ENCODE measurements around the gene ADCY9. TPM values are rescaled to one million over a fixed set of nuclear protein-coding genes. Genes with fewer than 3 reads are reported as not detected.

The ADCY9 gene
- polyA plus RNA-seq, 1 donor (not counting 4 experiments of a cell fraction or from before 2014, with no cell fraction given) = 3.0 TPM

- FAIRE-seq = no peak
- Histone ChIP-seq H3K4me1 (ENCODE audit: control insufficient read depth, extremely low read depth, insufficient read depth, low read length) (no peaks in the 10 kb centered on the region), H3K36me3 (ENCODE audit: control insufficient read depth in 2 of 2, extremely low read depth in 1 of 2, insufficient read depth in 2 of 2, low read length in 2 of 2) (peaks cover 0 to 6% of the 10 kb centered on the region in 2 experiments), H3K27ac (ENCODE audit: control insufficient read depth, insufficient read depth, low read length) (no peak overlapping the region), H3K9me1 (ENCODE audit: control insufficient read depth, extremely low read depth, insufficient read depth, low read length) (no peaks in the 10 kb centered on the region), H3K79me2 (ENCODE audit: control insufficient read depth, insufficient read depth, low read length) (no peaks in the 10 kb centered on the region), H2AFZ (ENCODE audit: control insufficient read depth, low read length) (no peak overlapping the region), H3K27me3 (ENCODE audit: control insufficient read depth, extremely low read depth, insufficient read depth, low read length) (no peaks in the 10 kb centered on the region), H4K20me1 (ENCODE audit: control insufficient read depth, extremely low read depth, insufficient read depth, low read length) (no peaks in the 10 kb centered on the region), H3K4me3 (ENCODE audit: control insufficient read depth in 2 of 3, extremely low read depth in 1 of 3, insufficient read depth in 2 of 3, low read depth in 1 of 3, low read length in 3 of 3) (no peak overlapping the region), H3K9me3 (ENCODE audit: control insufficient read depth, low read depth, low read length) (no peaks in the 10 kb centered on the region), H3K4me2 (ENCODE audit: control insufficient read depth, extremely low read depth, insufficient read depth, low read depth, low read length) (no peak overlapping the region), H3K9ac (ENCODE audit: control insufficient read depth, extremely low read depth, insufficient read depth, low read length) (no peak overlapping the region)
- no peak for TF ChIP-seq CTCF (optimal IDR thresholded peaks at IDR 0.05 in 1 of 3, IDR thresholded peaks at IDR 0.05 in 1 of 3, conservative IDR thresholded peaks at IDR 0.05 in 1 of 3; ENCODE audit: extremely low read depth in 1 of 3, insufficient read depth in 2 of 3, low read length in 3 of 3)
- no peak for TF ChIP-seq EZH2 (IDR thresholded peaks at IDR 0.05; ENCODE audit: low read length)
- dilution Hi-C loops (cut with MboI; ENCODE audit: extremely low pct_ligation_motif_present, low sequenced_read_pairs) = no loop called here
- no peak for DNase-seq (ENCODE audit: low read depth, low spot score)
Measured at GRCh38 chr16:4004206-4004605, 112.0 kb downstream of the ADCY9 start.

GRCh38 chr16:4003576-4003975, 112.7 kb downstream of the ADCY9 start:
- Histone ChIP-seq H2AFZ (ENCODE audit: control insufficient read depth, low read length) (no peak overlapping the region), H3K9me3 (ENCODE audit: control insufficient read depth, low read depth, low read length) (no peaks in the 10 kb centered on the region), H3K27ac (ENCODE audit: control insufficient read depth, insufficient read depth, low read length) (no peak overlapping the region), H3K79me2 (ENCODE audit: control insufficient read depth, insufficient read depth, low read length) (no peaks in the 10 kb centered on the region), H3K9me1 (ENCODE audit: control insufficient read depth, extremely low read depth, insufficient read depth, low read length) (no peaks in the 10 kb centered on the region), H3K9ac (ENCODE audit: control insufficient read depth, extremely low read depth, insufficient read depth, low read length) (no peak overlapping the region), H3K4me2 (ENCODE audit: control insufficient read depth, extremely low read depth, insufficient read depth, low read depth, low read length) (no peak overlapping the region), H4K20me1 (ENCODE audit: control insufficient read depth, extremely low read depth, insufficient read depth, low read length) (no peaks in the 10 kb centered on the region), H3K36me3 (ENCODE audit: control insufficient read depth in 2 of 2, extremely low read depth in 1 of 2, insufficient read depth in 2 of 2, low read length in 2 of 2) (peaks cover 0 to 6% of the 10 kb centered on the region in 2 experiments), H3K27me3 (ENCODE audit: control insufficient read depth, extremely low read depth, insufficient read depth, low read length) (no peaks in the 10 kb centered on the region), H3K4me1 (ENCODE audit: control insufficient read depth, extremely low read depth, insufficient read depth, low read length) (no peaks in the 10 kb centered on the region), H3K4me3 (ENCODE audit: control insufficient read depth in 2 of 3, extremely low read depth in 1 of 3, insufficient read depth in 2 of 3, low read depth in 1 of 3, low read length in 3 of 3) (no peak overlapping the region)
- TF ChIP-seq EZH2 (IDR thresholded peaks at IDR 0.05; ENCODE audit: low read length) (no peak), CTCF (optimal IDR thresholded peaks at IDR 0.05 in 1 of 3, IDR thresholded peaks at IDR 0.05 in 1 of 3, conservative IDR thresholded peaks at IDR 0.05 in 1 of 3; ENCODE audit: extremely low read depth in 1 of 3, insufficient read depth in 2 of 3, low read length in 3 of 3) (no peak)
- dilution Hi-C loops (cut with MboI; ENCODE audit: extremely low pct_ligation_motif_present, low sequenced_read_pairs) = no loop called here
- FAIRE-seq = no peak
- DNase-seq (ENCODE audit: low read depth, low spot score) = no peak
